HepG2 (cell line): Measurements from ENCODE around the gene PRKCZ. TPM values are rescaled to one million over a fixed set of nuclear protein-coding genes. Genes with fewer than 3 reads are reported as not detected.

Source experiments
- ATAD3A ChIP-seq: sonication (generic); formaldehyde crosslinking; IDR thresholded peaks from 2 replicates; pipeline ENCODE4 v1.4.0; 2020; ENCODE audit warnings: missing genetic modification reagents
- HDAC2 ChIP-seq: sonication (generic); formaldehyde crosslinking; IDR thresholded peaks from 2 replicates; pipeline ENCODE4 v1.4.0; 2020; ENCODE audit warnings: missing genetic modification reagents
- KDM2A ChIP-seq: sonication (generic); formaldehyde crosslinking; IDR thresholded peaks from 2 replicates; pipeline ENCODE4 v1.4.0; 2020; ENCODE audit warnings: low read depth, missing genetic modification reagents, borderline replicate concordance
- KLF15 ChIP-seq: sonication (generic); formaldehyde crosslinking; IDR thresholded peaks from 2 replicates; pipeline ENCODE4 v1.8.1; 2023; ENCODE audit warnings: borderline replicate concordance, mild to moderate bottlenecking, inconsistent platforms, missing genetic modification reagents, mixed read lengths
- POGZ ChIP-seq: sonication (generic); formaldehyde crosslinking; IDR thresholded peaks from 2 replicates; pipeline ENCODE4 v1.4.0; 2020; ENCODE audit warnings: mild to moderate bottlenecking, missing genetic modification reagents
- RBFOX2 ChIP-seq: fragments of 200-400 bp; formaldehyde crosslinking; IDR thresholded peaks from 2 replicates; pipeline ENCODE4 v1.6.1; 2017; ENCODE audit warnings: low read depth, mild to moderate bottlenecking, low read length
- RBM39 ChIP-seq: fragments of 200-400 bp; formaldehyde crosslinking; IDR thresholded peaks from one replicate; pipeline ENCODE4 v1.6.1; 2018; ENCODE audit warnings: antibody characterized with exemption, mild to moderate bottlenecking, low read depth, low read length; ENCODE audit not compliant: poor library complexity, severe bottlenecking
- SPEN ChIP-seq: sonication (generic); formaldehyde crosslinking; IDR thresholded peaks from 2 replicates; pipeline ENCODE4 v1.5.1; 2020; ENCODE audit warnings: low read depth, mild to moderate bottlenecking, missing genetic modification reagents
- TFDP1 ChIP-seq: IDR thresholded peaks from 2 replicates; pipeline ENCODE4 v1.6.1; 2016; ENCODE audit warnings: missing compliant biosample characterization, missing genetic modification reagents, borderline replicate concordance
- XRCC5 ChIP-seq: fragments of 200-400 bp; formaldehyde crosslinking; optimal IDR thresholded peaks from 2 replicates; pipeline ENCODE3; 2017; ENCODE audit warnings: mild to moderate bottlenecking, low read length
- ZNF281 ChIP-seq: sonication (generic); formaldehyde crosslinking; IDR thresholded peaks from 2 replicates; pipeline ENCODE4 v1.4.0; 2020; ENCODE audit warnings: missing genetic modification reagents, borderline replicate concordance
- ZNF605 ChIP-seq: sonication (generic); formaldehyde crosslinking; IDR thresholded peaks from 2 replicates; pipeline ENCODE4 v1.8.0; 2022; ENCODE audit warnings: mild to moderate bottlenecking, missing genetic modification reagents
- ZNF609 ChIP-seq: sonication (generic); formaldehyde crosslinking; IDR thresholded peaks from 2 replicates; pipeline ENCODE4 v1.4.0; 2020; ENCODE audit warnings: mild to moderate bottlenecking, missing genetic modification reagents, borderline replicate concordance
- ZNF781 ChIP-seq: sonication (generic); formaldehyde crosslinking; IDR thresholded peaks from 2 replicates; pipeline ENCODE4 v1.5.1; 2020; ENCODE audit warnings: borderline replicate concordance, mild to moderate bottlenecking, missing genetic modification reagents; ENCODE audit errors: not compliant biosample characterization
- ZNF841 ChIP-seq: sonication (generic); formaldehyde crosslinking; IDR thresholded peaks from 2 replicates; pipeline ENCODE4 v1.8.1; 2023; ENCODE audit warnings: missing genetic modification reagents, borderline replicate concordance
- polyA plus RNA-seq, 8 experiments: library from polyadenylated mRNA; depleted of rRNA in 3 of 8; stranded (reverse) in 7 of 8; unstranded in 1 of 8; fragments of >200 nt; fragmentation: Illumina TruSeq in 4 of 8; extraction: Trizol in 4 of 8; gene quantifications; 2 replicates each; pipeline versions ENCODE4 v1.2.1 to v1.2.3, GENCODE V29; 2011 to 2016; ENCODE audit warnings: low read depth in 4 of 8, missing spikeins in 1 of 8, mixed read lengths in 1 of 8; ENCODE audit not compliant: insufficient read depth in 1 of 8
- total RNA-seq, 5 experiments: library from RNA; depleted of rRNA; stranded (reverse); fragments of >200 nt; fragmentation: Illumina TruSeq; extraction: Trizol; gene quantifications; 2 replicates each; pipeline ENCODE4 v1.2.3, GENCODE V29; 2016; ENCODE audit warnings: low read depth in 1 of 5
- TF ChIP-seq, protein P1 (sequence below): sonication (generic); formaldehyde crosslinking; IDR thresholded peaks from 2 replicates; pipeline ENCODE4 v1.5.1; 2020; ENCODE audit warnings: mild to moderate bottlenecking, missing genetic modification reagents, moderate library complexity

PRKCZ gene
- total and polyA plus RNA-seq, 2 of the 13 experiments (the other 11 are each of a cell fraction or from before 2014, with no cell fraction given), result 34.7 to 85.2 TPM

DNA sequence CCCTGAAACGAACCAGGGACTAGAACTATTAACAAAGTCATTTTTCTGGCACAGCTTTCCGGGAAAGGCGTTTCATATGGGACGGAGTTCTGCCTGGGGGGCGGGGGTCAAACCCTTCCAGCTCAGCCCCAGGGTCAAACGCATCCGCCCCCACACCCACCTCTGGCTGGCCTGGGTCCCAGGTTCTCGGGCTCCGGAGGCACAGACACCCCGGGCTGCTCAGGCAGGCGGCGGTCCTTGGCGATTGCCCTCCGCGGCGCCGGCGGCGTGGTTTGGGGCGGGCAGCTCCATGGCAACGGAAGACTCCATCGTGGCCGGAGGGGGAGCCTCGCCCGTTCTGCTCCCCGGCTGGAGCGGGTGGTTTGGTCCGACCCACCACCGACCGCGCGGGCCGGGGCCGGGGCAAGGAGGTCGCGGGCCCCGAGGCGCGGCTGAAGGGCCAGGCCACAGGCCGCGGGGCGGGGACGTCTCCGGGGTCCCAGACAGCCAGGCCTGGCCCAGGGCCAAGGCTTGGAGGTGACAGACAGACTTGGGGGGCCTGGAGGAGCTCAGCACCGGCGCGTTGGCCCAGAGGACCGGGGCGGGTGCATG is 46.6 kb upstream of the PRKCZ start, which contains the start of gene CFAP74 (continued):
- TF ChIP-seq RBFOX2, result no peak
- TF ChIP-seq ZNF781 (CRISPR knock-in tag), result no peak
- TF ChIP-seq ZNF605 (CRISPR knock-in tag), result no peak
- TF ChIP-seq ZNF281, result no peak
- no peak for TF ChIP-seq KLF15 (CRISPR knock-in tag)
- TF ChIP-seq TFDP1 (CRISPR knock-in tag), result 0 out of 2 replicates have a peak, but pooled peaks have one; percentile 14
- no peak for TF ChIP-seq SPEN (CRISPR knock-in tag)
- peak; percentile 67 for TF ChIP-seq XRCC5
- no peak for TF ChIP-seq ZNF609
- no peak for TF ChIP-seq RBM39
- no peak for TF ChIP-seq POGZ (CRISPR knock-in tag)
- no peak for TF ChIP-seq ATAD3A (CRISPR knock-in tag)
- TF ChIP-seq, protein P1, sequence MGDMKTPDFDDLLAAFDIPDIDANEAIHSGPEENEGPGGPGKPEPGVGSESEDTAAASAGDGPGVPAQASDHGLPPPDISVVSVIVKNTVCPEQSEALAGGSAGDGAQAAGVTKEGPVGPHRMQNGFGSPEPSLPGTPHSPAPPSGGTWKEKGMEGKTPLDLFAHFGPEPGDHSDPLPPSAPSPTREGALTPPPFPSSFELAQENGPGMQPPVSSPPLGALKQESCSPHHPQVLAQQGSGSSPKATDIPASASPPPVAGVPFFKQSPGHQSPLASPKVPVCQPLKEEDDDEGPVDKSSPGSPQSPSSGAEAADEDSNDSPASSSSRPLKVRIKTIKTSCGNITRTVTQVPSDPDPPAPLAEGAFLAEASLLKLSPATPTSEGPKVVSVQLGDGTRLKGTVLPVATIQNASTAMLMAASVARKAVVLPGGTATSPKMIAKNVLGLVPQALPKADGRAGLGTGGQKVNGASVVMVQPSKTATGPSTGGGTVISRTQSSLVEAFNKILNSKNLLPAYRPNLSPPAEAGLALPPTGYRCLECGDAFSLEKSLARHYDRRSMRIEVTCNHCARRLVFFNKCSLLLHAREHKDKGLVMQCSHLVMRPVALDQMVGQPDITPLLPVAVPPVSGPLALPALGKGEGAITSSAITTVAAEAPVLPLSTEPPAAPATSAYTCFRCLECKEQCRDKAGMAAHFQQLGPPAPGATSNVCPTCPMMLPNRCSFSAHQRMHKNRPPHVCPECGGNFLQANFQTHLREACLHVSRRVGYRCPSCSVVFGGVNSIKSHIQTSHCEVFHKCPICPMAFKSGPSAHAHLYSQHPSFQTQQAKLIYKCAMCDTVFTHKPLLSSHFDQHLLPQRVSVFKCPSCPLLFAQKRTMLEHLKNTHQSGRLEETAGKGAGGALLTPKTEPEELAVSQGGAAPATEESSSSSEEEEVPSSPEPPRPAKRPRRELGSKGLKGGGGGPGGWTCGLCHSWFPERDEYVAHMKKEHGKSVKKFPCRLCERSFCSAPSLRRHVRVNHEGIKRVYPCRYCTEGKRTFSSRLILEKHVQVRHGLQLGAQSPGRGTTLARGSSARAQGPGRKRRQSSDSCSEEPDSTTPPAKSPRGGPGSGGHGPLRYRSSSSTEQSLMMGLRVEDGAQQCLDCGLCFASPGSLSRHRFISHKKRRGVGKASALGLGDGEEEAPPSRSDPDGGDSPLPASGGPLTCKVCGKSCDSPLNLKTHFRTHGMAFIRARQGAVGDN (CRISPR knock-in tag), result peak; percentile 50; the same call in 1 of the 2 replicates
- TF ChIP-seq ZNF841 (CRISPR knock-in tag), result no peak
- TF ChIP-seq HDAC2, result no peak
- TF ChIP-seq KDM2A, result 0 out of 2 replicates have a peak, but pooled peaks have one; percentile 41
